Activated CD8-positive, alpha-beta T cell treated with anti-CD3 and anti-CD28 coated beads for 36 hours (primary cell): ENCODE data around the gene CLDN6. TPM values are rescaled to one million over a fixed set of nuclear protein-coding genes. Genes with fewer than 3 reads are reported as not detected.

Source experiments
- ATAC-seq: fragments of 200-7000 bp; cut with Tn5 transposase; one replicate; pipeline ENCODE4 v1.10.0; 2021; ENCODE audit warnings: mild to moderate bottlenecking, moderate library complexity
- CTCF ChIA-PET: fragments of 350-600 bp; sonication (Branson Sonifier 250); formaldehyde crosslinking; loops from one replicate; lab custom pipeline; 2021; ENCODE audit warnings: antibody characterized with exemption; lab: Charles Lee
- POLR2A ChIA-PET: fragments of 350-600 bp; sonication (Branson Sonifier 250); formaldehyde crosslinking; loops from one replicate; lab custom pipeline; 2021; ENCODE audit warnings: antibody characterized with exemption; lab: Charles Lee
- DNase-seq: peaks from one replicate; pipeline ENCODE4 v3.0.0-alpha.2; 2020
- H3K27ac Mint-ChIP-seq: one replicate; pipeline ENCODE4 v1.8.0; 2021; ENCODE audit warnings: mild to moderate bottlenecking, mixed read lengths
- H3K27me3 Mint-ChIP-seq: one replicate; pipeline ENCODE4 v1.8.0; 2021; ENCODE audit warnings: mixed read lengths
- H3K36me3 Mint-ChIP-seq: one replicate; pipeline ENCODE4 v1.8.0; 2021; ENCODE audit warnings: low read depth, mixed read lengths
- H3K4me1 Mint-ChIP-seq: one replicate; pipeline ENCODE4 v1.8.0; 2021; ENCODE audit warnings: low read depth, mixed read lengths
- H3K4me3 Mint-ChIP-seq: one replicate; pipeline ENCODE4 v1.8.0; 2021; ENCODE audit warnings: mild to moderate bottlenecking, moderate library complexity, mixed read lengths
- H3K9me3 Mint-ChIP-seq: one replicate; pipeline ENCODE4 v1.8.0; 2021; ENCODE audit warnings: mixed read lengths
- intact Hi-C: fragments of 100-400 bp; cut with micrococcal nuclease; formaldehyde crosslinking; loops from one replicate; pipeline ENCODE4 v1.10.0; 2022
- total RNA-seq, 2 experiments: library from RNA; stranded (reverse); gene quantifications; one replicate each; pipeline ENCODE4 v1.2.3, GENCODE V29; 2021
- TF ChIP-seq, protein P1 (sequence below): fragments of 200-600 bp; IDR thresholded peaks from one replicate; pipeline ENCODE4 v1.8.0; 2022; ENCODE audit warnings: antibody characterized with exemption, mild to moderate bottlenecking

CLDN6 gene
- total RNA-seq, 2 experiments from 2014 or later = not detected

DNA sequence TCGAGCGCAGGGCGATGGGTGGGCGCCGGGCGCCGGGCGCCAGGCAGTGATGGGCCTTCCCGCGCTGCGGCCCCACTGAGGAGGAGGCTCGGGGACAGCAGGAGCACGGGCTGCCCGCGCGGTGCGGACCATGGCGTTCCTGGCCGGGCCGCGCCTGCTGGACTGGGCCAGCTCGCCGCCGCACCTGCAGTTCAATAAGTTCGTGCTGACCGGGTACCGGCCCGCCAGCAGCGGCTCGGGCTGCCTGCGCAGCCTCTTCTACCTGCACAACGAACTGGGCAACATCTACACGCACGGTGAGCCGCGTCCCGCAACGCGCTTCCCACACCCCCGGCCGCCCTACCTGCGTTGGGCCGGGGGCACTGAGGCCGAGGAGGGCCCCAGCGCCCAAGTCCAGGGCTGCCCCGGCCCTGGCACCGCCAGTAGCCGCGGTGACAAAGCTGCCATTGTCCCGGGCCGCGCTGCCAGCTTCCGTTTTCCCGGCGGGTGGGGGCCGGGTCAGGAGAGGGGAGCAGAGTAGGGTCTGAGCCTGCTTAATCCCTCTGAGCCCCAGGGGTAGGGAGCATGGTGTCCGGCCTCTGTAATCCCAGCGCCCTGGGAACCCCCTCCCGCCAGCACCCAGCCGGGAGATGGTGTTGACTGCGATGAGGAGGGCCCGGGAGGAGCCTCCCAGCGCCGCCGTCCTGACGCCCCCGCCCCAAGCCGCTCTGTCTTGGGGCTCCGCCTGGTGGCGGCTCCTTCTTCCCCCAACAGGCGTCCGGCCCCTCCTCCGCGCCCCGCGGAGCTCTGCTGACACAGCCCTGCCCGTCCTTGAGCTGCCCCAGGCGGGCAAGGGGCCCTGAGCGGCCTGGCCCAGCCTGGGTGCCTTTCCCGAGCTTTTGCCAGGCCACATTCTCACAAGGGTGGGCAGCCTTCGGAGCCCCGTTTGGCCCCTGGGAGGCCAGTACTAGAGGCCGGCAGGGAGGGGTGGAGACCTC lies 48.1 kb downstream of the CLDN6 start:
- no peak overlapping the region for H3K27ac Mint-ChIP-seq
- TF ChIP-seq, protein P1, sequence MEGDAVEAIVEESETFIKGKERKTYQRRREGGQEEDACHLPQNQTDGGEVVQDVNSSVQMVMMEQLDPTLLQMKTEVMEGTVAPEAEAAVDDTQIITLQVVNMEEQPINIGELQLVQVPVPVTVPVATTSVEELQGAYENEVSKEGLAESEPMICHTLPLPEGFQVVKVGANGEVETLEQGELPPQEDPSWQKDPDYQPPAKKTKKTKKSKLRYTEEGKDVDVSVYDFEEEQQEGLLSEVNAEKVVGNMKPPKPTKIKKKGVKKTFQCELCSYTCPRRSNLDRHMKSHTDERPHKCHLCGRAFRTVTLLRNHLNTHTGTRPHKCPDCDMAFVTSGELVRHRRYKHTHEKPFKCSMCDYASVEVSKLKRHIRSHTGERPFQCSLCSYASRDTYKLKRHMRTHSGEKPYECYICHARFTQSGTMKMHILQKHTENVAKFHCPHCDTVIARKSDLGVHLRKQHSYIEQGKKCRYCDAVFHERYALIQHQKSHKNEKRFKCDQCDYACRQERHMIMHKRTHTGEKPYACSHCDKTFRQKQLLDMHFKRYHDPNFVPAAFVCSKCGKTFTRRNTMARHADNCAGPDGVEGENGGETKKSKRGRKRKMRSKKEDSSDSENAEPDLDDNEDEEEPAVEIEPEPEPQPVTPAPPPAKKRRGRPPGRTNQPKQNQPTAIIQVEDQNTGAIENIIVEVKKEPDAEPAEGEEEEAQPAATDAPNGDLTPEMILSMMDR = peak; percentile 76
- H3K4me1 Mint-ChIP-seq = peaks cover 23% of the 10 kb centered on the region
- DNase-seq (peak; percentile 93), ATAC-seq (peak; percentile 79)
- H3K4me3 Mint-ChIP-seq = peak overlapping the region; percentile 79
- H3K36me3 Mint-ChIP-seq = peaks cover 23% of the 10 kb centered on the region
- H3K9me3 Mint-ChIP-seq = no peaks in the 10 kb centered on the region
- ChIA-PET CTCF (interaction anchor here (0.6 to 1.7 kb wide), 13 partner anchors 8 to 125 kb away, joined by 3 to 14 read pairs (median 4); partner anchors contain the start of genes FLYWCH1, FLYWCH2 and PKMYT1), POLR2A (interaction anchor here (0.7 to 2.4 kb wide), 10 partner anchors 9 to 890 kb away, joined by 3 to 20 read pairs (median 4); partner anchors contain the start of genes PKMYT1 and TNFRSF12A)
- intact Hi-C loops = no loop called here
- peaks cover 19% of the 10 kb centered on the region for H3K27me3 Mint-ChIP-seq

DNA sequence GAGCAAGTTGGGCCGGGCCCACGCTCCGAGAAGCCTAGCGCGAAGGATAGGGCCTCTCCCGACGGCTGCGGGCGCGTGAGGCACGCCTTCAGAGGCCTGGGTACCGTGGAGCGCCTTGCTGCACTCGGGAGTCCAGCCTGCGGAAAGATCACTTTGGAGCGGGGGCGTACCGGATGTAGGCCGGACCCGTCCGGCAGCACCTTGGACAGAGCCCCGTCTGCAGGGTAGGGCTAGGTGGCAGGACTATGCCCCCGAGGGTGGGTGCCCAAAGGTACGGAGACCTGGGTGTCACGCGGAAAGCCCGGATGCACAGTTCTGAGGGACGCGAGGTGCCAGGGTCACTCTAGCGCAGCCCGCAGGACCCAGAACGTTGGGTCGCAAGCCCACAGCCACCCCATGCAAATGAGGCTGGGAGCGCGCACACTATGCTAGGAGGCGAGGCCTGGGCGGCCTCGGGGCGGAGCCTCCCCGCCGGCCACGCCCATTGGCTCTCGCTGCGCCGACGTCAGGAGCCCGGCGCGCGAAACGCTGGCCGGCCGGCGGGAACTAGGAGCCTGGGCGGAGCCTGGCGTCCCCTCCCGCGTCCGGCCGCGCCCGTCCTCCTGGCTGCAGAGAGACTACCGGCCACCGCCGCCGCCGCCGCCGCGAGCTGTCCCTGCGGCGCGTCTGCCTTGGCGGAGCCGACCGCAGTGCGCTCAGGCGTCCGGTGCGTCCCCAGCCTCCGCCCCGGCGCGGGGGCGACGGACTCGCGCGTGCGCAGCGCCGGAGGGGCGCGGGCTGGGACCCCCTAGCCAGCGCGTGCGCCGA lies 49.0 kb downstream of the CLDN6 start, which contains the start of gene PAQR4:
PAQR4 (plus strand) TSS at position 611 of the 807 bp plus-strand sequence. CDS start 327 bp downstream, outside the sequence.
- TF ChIP-seq, protein P1 = no peak
- H3K9me3 Mint-ChIP-seq = no peaks in the 10 kb centered on the region
- intact Hi-C loops = no loop called here
- ChIA-PET CTCF (interaction anchor here (0.9 to 1.7 kb wide), 7 partner anchors 9 to 124 kb away, joined by 3 to 14 read pairs (median 4); partner anchors contain the start of gene FLYWCH2), POLR2A (interaction anchor here (0.7 to 2.4 kb wide), 9 partner anchors 10 to 199 kb away, joined by 3 to 20 read pairs (median 4); partner anchors contain the start of genes PKMYT1 and TNFRSF12A)
- H3K27me3 Mint-ChIP-seq = peaks cover 21% of the 10 kb centered on the region
- peaks cover 20% of the 10 kb centered on the region for H3K36me3 Mint-ChIP-seq
- ATAC-seq (peak; percentile 75), DNase-seq (peak; percentile 86)
- no peak within 1 kb of the TSS for H3K27ac Mint-ChIP-seq
- H3K4me3 Mint-ChIP-seq = peak within 1 kb of the TSS; percentile 79
- H3K4me1 Mint-ChIP-seq = peaks cover 26% of the 10 kb centered on the region

DNA sequence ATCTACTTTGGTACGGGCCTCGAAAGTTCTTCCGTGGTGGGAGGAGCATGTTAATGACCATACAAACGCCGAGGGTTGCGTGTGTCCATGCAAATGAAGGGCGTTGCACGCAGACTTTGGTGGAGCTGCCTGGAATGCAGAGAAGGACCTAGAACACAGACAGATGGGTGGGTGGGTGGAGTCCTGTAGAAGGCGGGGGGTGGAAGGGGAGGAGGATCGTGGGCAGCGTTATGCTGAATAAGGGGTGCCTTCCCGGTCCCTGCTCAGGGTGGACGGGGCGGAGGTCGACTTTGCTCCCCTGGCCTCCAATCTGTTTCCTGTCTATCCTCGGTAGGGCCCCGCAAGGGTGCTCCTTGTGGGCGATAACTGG lies 49.6 kb downstream of the CLDN6 start:
- Mint-ChIP-seq H3K36me3 (peaks cover 20% of the 10 kb centered on the region), H3K4me3 (peak overlapping the region; percentile 65), H3K27me3 (peaks cover 25% of the 10 kb centered on the region), H3K4me1 (peaks cover 29% of the 10 kb centered on the region), H3K9me3 (no peaks in the 10 kb centered on the region), H3K27ac (no peak overlapping the region)
- intact Hi-C loops = no loop called here
- no peak for ATAC-seq
- POLR2A ChIA-PET = interaction anchor here (2.4 kb wide), 1 partner anchor 11 kb away, joined by 20 read pairs; the partner anchor contains the start of gene PKMYT1
- TF ChIP-seq, protein P1 = no peak
- no peak for DNase-seq
- CTCF ChIA-PET = interaction anchor here (0.9 to 1.1 kb wide), 2 partner anchors 41 to 48 kb away, joined by 3 read pairs; no protein-coding TSS in a partner anchor

DNA sequence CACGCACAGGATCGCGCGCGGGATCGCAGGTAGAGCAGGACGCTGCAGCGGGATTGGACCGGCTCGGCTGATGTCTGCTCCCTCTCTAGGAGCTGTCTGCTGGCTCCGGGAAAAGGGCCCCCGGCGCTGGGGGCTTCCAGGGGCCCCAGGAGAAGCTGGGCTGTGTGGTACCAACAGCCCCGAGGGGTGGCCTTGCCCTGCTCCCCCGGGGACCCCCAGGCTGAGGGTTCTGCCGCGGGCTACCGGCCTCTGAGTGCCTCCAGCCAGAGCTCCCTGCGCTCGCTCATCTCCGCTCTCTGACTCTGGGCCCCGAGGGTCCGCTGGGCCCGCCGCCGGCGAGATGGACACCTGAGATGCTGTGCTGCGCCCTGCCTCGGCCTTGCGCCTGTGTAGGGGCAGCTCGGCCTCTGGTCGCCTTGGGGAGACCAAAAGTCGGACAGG lies 50.2 kb downstream of the CLDN6 start:
- TF ChIP-seq, protein P1 = no peak
- Mint-ChIP-seq H3K9me3 (no peaks in the 10 kb centered on the region), H3K27me3 (peaks cover 27% of the 10 kb centered on the region), H3K4me3 (no peak overlapping the region), H3K4me1 (peaks cover 31% of the 10 kb centered on the region), H3K27ac (no peak overlapping the region), H3K36me3 (peaks cover 19% of the 10 kb centered on the region)
- no peak for DNase-seq
- ATAC-seq = no peak
- intact Hi-C loops = no loop called here
- ChIA-PET POLR2A (interaction anchor here (0.9 to 2.0 kb wide), 2 partner anchors 10 to 14 kb away, joined by 4 to 8 read pairs; no protein-coding TSS in a partner anchor), CTCF (interaction anchor here (0.6 to 1.2 kb wide), 6 partner anchors 10 to 56 kb away, joined by 3 read pairs; partner anchors contain the start of genes HCFC1R1 and THOC6)
